HG02642 (cell line): ENCODE data around the gene FAM89B.
A peak's percentile ranks its signal among the peaks of the same experiment; 100 is the strongest.

ENCODE experiments used
- ATAC-seq: cut with Tn5 transposase; IDR thresholded peaks from one replicate; pipeline ENCODE4 v1.9.1; 2021; ENCODE audit warnings: mild to moderate bottlenecking; ENCODE audit not compliant: unreplicated experiment, poor library complexity

FAM89B gene

DNA sequence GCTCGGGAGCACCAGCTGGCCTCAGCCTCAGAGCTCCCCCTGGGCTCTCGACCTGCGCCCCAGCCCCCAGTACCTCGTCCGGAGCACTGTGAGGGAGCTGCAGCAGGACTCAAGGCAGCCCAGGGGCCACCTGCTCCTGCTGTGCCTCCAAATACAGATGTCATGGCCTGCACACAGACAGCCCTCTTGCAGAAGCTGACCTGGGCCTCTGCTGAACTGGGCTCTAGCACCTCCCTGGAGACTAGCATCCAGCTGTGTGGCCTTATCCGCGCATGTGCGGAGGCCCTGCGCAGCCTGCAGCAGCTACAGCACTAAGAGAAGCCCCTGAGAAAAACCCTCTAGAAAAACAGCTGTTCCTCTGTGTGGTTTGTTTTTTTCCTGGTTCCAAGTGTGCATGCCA lies 918 bp upstream of the FAM89B start:
- ATAC-seq, result no peak

DNA sequence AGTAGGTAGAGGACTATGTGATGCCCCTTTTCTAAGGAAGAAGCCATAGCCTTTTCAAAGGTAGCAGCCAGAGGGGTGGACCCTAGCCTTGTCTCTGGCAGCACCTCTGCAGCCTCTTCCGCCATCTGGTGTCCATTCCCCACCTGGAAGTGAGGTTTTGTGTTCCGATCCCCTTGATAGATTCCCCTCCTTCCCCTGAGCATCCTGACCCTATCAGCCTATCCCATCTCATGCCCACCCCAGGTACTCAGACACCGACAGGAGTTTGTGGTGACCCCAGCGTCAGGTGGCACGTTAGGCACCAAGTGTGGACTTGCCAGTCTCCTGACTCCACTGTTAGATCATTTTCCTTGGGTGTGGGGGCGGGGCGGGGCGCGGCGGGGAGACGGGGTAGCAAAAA lies 398 bp upstream of the FAM89B start:
- ATAC-seq, result no peak

GRCh38 chr11:65573391-65574079 lies 1.2 kb downstream of the FAM89B start:
- ATAC-seq, result no peak

- ATAC-seq, result peak; percentile 38
Observed at GRCh38 chr11:65574109-65574810, 1.9 kb downstream of the FAM89B start.

DNA sequence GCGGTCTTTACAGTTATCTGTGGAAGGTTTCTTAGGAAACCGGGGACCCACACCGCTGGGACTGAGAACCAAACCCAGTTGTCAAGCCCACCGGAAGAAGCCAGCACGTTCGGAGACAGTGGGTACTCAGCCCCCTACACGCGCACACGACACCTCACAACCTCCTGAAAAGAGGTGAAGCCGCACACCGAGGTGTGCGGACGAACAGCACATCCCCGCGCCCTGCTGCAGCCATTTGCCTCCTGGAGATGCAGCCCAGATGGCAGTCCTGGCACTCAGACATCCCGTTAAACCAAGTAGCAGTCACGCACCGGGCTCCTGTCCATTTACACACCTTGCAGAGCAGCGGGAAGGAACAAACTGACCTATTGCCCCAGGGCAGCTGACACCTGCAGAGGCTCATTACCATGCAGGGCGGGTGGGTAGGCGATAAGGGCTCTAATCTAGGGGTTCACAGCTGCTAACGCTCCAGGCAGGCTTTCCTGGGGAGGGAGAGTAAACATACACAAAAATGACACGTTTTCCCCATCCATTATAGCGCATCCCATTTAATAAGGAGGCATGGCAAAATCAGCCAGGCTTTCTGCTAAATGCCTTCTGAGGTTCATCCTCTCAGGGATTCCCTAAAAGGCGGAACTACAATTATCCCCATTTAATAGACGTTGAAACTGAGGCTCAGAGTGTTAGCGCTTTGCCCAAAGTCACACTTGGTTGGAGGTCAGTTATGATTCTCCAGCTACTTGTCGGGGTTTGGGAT lies 2.7 kb downstream of the FAM89B start:
- ATAC-seq, result no peak

GRCh38 chr11:65575568-65576231 lies 3.4 kb downstream of the FAM89B start, which contains the start of gene EHBP1L1:
Gene EHBP1L1, plus strand, starts transcription at chr11:65576053. Its CDS starts 250 bp downstream, at chr11:65576303.
- ATAC-seq, result peak; percentile 26

DNA sequence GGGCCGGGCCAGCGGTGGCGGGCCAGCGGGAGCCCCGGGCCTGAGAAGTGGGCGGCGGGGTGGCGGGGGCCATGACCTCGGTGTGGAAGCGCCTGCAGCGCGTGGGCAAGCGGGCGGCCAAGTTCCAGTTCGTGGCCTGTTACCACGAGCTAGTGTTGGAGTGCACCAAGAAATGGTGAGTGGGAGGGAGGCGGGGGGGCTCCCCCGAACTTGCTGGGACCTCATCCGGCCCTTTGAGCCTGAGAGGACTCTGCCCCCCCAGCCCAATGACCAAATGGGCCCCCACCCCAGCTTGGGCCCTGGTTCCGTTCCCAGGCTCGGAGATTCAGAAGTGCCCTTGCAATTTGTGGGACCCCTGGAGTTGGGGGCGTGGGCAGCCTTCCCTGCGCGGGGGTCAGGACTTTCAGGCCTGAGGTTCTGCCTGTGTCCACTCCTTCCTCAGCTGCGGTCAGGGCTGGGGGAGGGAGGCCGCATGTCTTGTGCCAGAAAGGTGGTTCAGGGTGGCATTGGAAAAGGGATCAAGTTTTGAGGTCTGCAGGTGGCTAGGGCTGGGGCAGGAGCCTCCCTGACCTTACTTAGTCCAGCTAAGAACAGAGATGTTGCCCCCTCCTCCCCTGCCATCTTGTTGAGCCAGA lies 4.0 kb downstream of the FAM89B start:
- ATAC-seq, result no peak

DNA sequence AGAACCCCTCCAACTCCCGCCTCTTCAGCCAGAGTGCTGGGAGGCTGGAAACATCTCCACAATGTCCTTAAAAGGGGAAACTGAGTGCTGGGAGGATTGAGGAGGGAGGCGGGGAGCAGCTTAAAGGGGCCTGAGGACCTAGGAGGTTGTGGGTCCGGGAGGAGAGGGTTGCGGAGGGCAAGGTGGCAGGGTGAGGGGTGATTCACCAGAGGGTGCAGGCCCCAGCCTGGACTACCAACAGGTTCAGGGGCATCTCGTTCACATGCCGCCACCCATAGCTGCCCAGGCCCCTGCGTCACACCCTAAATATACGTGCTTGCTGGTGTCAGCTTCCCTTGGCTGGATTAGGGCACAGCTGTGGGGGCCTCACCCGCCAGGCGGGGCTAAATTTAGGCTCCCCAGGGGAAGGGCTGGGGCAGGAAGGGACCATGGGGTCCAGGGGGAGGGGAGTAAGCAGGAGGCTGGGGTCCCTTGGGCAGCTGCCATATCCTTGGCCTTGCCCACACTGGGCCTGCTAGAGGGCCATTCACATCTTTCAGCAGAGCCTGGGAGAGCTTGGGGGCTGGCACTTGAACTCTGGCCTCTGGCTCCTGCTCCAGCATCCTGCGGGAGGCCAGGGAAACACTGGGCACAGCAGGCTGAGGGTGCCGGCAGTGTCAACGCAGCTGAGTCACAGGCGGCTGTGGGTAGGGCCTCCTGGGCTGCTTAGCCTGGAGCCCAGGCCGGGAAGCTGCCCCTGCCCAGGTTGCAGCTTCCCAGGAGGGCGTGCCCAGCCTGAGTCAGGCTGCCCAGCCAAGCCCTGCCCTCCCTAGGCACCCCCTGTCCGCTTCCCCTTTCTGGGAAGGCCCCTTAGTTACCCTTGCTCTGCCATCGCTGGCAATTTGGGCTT lies 4.8 kb downstream of the FAM89B start:
- ATAC-seq, result no peak

GRCh38 chr11:65577756-65578109 lies 5.4 kb downstream of the FAM89B start:
- no peak for ATAC-seq

GRCh38 chr11:65578134-65578533 lies 5.8 kb downstream of the FAM89B start:
- no peak for ATAC-seq

- no peak for ATAC-seq
Observed at GRCh38 chr11:65578667-65579066, 6.3 kb downstream of the FAM89B start.

- no peak for ATAC-seq
Observed at GRCh38 chr11:65579291-65579690, 7.0 kb downstream of the FAM89B start.

GRCh38 chr11:65580031-65580692 lies 7.8 kb downstream of the FAM89B start:
- no peak for ATAC-seq

GRCh38 chr11:65580756-65581155 lies 8.4 kb downstream of the FAM89B start:
- no peak for ATAC-seq

- ATAC-seq, result no peak
Observed at GRCh38 chr11:65581928-65582327, 9.6 kb downstream of the FAM89B start.

DNA sequence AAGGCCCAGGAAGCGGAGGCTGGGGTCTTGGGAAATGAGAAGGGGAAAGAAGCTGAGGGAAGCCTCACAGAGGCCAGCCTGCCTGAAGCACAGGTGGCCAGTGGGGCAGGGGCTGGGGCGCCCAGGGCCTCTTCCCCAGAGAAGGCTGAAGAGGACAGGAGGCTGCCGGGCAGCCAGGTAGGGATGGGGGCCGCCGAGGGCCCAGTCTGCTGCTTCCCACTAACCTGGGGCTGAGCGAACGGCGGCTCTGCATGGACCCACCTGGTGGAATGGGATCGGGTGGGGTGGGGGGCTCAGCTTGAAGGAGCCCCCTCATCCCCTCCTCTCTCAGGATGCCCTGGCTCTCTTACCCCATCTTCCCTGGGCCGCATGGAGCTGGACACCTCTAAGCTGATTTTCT lies 11.3 kb downstream of the FAM89B start:
- no peak for ATAC-seq

- no peak for ATAC-seq
Observed at GRCh38 chr11:65584106-65584505, 11.8 kb downstream of the FAM89B start.

GRCh38 chr11:65584723-65585171 lies 12.4 kb downstream of the FAM89B start:
- ATAC-seq, result no peak
